ENCODE results near the gene DQX1.

- TF ChIP-seq CTCF (optimal IDR thresholded peaks at IDR 0.05 in 1 of 3, IDR thresholded peaks at IDR 0.05 in 1 of 3, conservative IDR thresholded peaks at IDR 0.05 in 1 of 3; ENCODE audit: extremely low read depth in 1 of 3, insufficient read depth in 2 of 3, low read length in 3 of 3) (no peak), EZH2 (IDR thresholded peaks at IDR 0.05; ENCODE audit: low read length) (no peak)
Measured at GRCh38 chr2:74512744-74513604, 13.1 kb downstream of the DQX1 start.

All from keratinocyte (primary cell).